Superior temporal gyrus (tissue), 1 donor: ENCODE data around the gene LACTB.

Experiments used
- DNase-seq: peaks from one replicate; pipeline ENCODE4 v3.0.0-alpha.2; 2016; ENCODE audit errors: extremely low spot score

The LACTB gene

GRCh38 chr15:63126726-63127125 is 5.1 kb downstream of the LACTB start:
- DNase-seq = no peak

DNA sequence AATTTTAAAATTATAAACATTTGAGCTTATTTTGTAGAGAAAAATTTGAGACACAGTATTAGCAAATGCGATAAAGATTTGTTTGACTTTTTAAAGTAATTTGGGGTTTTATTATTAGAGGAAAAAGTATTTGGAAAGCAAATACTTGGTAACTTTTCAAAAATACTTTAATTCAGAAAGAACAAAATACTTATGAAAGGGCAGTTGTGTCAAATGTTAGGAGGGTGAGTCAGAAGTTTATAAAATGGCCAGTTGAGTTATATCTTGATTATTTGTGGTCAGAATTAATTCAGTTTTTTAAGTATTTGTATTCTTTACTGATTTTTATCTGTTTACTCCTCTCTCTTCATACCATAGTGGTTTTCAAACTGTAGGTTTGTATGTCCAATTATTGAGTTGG is 12.1 kb downstream of the LACTB start:
- DNase-seq = no peak

GRCh38 chr15:63134245-63134985 is 12.8 kb downstream of the LACTB start:
- DNase-seq = no peak

DNA sequence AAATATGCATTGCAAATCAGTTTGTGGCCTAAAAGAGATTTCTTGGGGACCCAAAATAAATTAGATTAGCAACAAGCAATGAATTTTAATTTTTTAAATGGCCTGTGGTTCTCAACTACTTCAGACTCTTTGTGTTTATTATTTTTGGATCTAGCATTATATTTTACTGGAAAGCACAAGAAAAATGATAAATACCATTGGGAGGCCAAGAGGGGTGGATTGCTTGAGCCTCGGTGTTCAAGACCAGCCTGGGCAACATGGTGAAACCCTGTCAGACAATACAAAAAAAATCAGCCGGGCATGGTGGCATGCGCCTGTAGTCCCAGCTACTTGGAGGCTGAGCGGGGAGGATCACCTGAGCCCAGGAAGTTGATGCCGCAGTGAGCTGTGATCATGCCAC is 13.6 kb downstream of the LACTB start:
- DNase-seq = no peak

DNA sequence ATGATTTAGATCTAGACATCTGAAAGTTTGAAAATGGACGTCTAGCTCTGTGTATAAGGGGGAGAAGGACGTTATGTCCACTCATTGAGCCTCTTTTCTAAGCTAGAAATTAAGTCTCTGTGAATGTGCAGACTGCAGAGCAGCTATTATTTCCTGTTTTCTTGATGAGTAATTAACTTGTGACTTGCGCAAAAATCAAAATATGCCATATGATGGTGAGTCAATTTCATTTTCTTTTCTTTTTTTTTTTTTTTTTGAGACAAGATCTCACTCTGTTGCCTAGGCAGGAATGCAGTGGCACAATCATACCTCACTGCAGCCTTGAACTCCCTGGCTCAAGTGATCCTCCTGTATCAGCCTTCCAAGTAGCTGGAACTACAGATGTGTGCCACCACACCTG is 14.1 kb downstream of the LACTB start:
- no peak for DNase-seq

DNA sequence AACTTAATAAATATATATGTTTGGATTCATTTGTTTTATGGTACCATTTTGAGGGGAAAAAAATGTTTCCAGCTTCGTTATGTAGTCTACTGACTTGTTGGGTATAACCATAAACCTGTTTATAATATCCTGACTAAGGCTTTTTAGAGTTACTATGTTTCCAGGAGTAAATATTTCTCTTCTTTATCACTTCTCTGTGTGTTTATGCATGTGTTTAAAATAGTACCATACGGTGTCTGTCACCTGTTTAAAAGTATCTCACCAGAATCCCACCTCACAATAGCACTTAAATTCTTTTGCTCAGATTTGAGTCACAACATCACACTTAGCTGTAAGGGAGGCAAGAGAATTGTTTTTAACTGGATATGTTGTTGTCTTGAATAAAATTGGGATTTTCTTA is 15.1 kb downstream of the LACTB start:
- no peak for DNase-seq

DNA sequence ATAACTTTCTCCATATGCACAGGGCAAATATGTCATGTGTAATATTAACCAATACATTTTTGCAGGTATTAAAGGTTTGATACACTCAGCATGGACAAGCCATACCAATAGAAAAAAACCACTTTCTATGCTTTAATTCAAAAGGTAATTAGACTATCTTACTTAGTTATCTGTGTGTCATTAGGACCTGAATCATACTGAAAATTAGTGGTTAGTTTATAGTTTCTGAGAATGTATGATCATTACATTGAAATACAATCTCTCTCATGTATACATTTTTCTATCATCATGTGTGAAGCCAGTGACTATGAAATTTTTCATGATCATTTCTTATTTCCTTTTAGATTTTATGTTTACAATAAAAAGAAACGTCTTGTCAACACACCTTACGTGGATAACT is 19.3 kb downstream of the LACTB start:
- DNase-seq = no peak

- no peak for DNase-seq
Observed at GRCh38 chr15:63145426-63145825, 23.8 kb downstream of the LACTB start.

DNA sequence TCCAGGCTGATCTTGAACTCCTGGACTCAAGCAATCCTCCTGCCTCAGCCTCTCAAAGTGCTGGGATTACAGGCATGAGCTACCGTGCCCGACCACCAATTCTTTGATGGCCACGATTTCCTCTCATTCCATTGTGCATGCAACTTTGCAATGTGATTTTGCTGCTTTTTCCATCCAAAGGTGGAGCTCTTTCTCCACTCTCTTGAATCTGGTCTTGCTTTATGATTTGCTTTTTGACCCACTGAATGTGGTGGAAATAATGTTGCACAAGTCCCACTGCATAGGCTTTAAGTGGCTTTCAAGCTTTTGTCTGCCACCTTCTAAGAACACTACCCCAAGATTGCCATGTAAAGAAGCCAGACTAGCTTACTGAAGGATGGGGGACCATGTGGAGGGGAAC is 25.0 kb downstream of the LACTB start:
- DNase-seq = no peak

GRCh38 chr15:63151665-63152064 is 30.0 kb downstream of the LACTB start:
- no peak for DNase-seq

DNA sequence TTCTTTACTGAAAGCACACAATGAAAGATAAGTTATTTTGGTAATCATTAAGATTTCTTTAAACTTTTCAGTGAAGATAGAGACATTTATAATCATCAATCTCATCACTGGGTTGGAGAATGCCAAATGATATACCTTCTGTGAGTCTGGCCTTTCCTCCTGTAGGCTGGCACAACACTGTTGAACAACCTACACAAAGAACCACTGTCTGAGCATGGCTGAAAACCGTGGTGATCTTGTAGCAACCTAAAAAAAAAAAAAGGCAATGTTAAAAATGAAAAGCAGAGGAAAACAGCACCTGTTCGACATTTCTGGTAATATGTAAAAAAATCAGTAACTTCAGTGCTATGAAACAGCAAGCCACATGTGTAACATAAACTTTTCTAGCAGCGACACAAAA is 33.8 kb downstream of the LACTB start:
- no peak for DNase-seq

DNA sequence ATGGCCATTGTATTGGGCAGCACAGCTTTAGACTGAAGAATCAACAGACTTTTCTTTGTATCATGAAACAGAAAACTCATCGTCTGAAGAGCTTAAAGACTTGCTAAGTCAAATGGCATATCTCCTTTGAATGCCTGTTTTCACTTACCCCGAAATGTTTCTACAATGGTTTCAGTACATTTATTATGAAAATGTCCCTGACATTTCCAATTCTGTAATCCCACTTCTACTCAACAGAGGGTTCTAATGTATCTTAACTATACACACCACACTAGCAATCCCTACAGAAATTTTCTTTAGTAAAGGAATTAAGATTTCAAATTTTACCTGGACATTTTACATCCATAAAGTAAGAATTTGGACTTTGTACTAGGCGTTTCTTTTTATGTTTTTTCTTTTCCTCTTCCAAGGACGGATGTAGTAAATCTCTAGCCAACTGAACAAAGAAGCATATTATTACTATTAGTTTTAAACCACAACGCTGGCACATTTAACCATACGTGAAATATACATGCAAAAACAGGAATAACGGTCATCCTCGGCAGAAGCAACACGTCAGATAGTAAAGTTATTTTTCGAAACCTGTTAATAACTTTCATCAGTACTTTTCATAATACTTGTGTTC is 34.5 kb downstream of the LACTB start:
- DNase-seq = peak; percentile 74

- DNase-seq = peak; percentile 75
Observed at GRCh38 chr15:63156755-63157117, 35.1 kb downstream of the LACTB start.

DNA sequence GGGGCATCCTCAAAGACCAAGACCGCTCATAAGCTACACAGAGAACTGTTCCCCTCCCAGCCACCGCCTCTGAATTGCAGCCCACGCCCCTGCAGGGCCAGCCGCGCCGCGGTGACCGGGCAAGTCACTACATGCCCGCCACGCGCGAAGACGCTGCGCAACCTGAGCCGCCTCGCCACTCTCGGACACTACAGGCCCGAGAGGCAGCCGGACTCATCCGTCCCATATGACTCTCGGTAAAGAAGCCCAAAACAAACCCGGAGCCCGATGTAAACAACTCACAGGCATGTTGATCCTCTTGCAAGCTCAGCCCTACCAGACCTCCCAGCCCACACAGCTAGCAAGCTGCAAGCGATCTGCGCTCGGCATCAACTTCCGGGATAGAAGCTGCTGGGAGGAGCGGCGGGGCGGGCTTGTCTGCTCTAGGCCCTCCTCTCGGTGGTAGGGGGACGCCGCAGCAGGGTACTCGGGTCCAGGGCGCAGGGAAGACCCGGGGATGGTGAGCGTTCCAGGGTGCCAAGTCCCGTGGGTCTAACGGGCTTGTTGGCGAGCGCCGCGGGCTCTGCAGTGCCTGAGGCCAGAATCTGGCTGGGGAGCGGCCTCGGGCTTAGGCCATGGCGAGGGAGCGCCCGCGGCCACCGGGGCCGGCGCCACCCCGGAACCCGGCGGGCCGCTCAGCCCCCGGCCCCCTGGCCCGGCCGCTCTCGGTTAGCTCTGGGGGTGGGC is 35.6 kb downstream of the LACTB start, which contains the start of gene RPS27L:
TSS of gene RPS27L (minus strand) at position 360 of the 726 bp plus-strand sequence. CDS start at position 288, 72 bp downstream.
- DNase-seq = peak; percentile 92

GRCh38 chr15:63157891-63158431 is 36.3 kb downstream of the LACTB start:
- DNase-seq = peak; percentile 64

DNA sequence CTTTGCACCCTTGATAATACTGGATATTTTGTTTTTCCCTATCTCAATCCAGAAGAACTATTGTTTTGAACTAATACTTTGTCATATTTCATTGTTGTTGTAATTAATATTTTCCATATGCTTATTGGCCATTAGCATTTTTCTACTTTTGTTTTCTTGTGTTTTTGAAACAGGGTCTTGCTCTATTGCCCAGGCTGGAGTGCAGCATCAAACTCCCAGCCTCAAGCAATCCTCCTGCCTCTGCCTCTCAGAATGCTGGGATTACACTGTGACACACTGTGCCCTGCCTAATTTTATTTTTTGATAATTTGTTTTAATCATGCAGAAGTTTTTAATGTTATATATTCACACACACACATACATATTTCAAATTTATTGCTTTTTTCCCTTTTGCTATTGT is 39.0 kb downstream of the LACTB start:
- no peak for DNase-seq

DNA sequence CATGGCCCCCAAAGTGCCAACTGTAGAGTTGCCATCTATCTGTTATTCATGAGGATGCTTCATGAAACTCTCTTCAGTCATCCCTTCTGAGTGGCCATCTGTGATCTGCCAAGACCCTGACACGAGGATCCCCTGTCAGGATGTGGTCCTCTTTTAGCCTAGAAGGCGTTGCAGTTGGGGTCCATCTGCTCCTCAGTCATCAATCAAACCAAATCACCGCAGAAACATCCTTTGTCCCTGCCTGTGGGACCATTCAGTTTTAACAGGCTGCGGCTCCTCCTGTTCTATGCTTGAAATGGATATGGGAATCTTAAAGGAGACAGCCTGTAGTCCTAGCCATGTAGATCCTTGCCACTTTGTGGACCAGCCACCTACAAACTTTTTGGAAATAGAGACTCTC is 41.6 kb downstream of the LACTB start:
- DNase-seq = no peak

DNA sequence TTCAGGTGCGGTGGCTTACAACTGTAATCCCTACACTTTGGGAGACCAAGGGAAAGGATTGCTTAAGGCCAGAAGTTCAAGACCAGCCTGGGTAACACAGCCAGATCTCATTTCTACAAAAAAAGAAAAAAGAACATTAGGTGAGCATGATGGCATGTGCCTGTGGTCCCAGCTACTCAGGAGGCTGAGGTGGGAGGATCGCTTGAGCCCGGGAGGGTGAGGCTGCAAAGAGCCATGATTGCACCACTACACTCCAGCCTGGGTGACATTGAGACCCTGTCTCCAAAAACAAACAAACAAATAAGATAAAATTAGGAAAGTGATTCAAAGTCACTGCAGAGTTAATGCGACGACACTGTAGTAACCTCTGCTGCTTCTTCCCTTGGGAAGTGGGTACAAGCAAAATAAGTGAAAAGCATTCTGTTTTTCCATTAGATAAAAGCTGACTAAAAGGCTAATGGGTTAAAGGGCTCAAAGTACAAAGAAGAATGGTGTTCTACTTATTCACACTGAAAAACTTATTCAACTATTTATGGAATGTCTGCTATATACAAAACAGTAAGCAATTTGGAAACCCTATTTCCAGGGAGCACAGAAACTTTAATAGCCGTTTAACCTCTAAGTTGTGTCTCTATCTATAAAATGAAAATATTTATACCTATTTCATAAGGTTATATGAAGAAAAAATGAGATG is 43.7 kb downstream of the LACTB start:
- DNase-seq = no peak

- no peak for DNase-seq
Observed at GRCh38 chr15:63166219-63166618, 44.6 kb downstream of the LACTB start.

DNA sequence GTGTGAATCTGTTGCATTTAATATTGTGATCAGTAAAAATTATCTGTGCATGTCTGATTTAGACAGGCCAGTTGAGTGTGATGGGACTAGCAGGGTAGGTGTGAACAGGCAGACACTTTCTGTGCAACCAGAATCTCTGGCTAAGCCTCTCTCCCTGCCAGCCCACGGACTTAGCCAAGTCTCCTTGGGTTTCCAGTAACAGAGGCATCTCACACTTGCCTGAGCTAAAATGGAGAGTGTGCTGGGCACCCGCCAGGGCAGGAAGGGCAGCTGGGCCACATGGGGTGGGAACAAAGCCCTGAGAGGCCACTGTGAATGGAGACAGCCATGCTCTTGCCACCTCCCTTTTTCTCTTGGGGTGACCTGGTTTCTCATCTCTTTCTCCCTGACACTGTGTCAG is 48.1 kb downstream of the LACTB start:
- no peak for DNase-seq

DNA sequence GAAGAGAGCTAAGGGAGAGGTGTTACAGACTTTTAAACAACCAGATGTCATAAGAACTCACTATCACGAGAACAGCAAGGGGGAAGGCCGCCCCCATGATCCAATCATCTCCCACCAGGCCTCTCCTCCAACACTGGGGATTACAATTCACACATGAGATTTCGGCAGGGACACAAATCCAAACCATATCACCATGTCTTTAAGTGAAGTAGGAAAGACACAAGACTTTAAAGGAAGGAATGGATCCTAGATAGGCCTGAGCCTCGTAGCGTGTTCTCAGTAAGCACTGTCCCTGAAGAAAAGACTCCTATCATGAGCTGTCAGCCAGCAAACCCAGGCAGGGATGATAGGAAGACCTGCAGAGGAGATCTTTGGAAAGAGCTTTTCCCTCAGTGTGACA is 50.7 kb downstream of the LACTB start:
- DNase-seq = no peak

- peak; percentile 60 for DNase-seq
Observed at GRCh38 chr15:63172851-63173451, 51.3 kb downstream of the LACTB start.
